Stimulated activated naive CD4-positive, alpha-beta T cell (primary cell): ENCODE measurements around the gene PDPK1.
A peak's percentile ranks its signal among the peaks of the same experiment; 100 is the strongest.

Source experiments
- DNase-seq, 6 experiments: peaks; one replicate each; lab custom pipeline; 2025; lab: John Stamatoyannopoulos, UW

The PDPK1 gene

DNA sequence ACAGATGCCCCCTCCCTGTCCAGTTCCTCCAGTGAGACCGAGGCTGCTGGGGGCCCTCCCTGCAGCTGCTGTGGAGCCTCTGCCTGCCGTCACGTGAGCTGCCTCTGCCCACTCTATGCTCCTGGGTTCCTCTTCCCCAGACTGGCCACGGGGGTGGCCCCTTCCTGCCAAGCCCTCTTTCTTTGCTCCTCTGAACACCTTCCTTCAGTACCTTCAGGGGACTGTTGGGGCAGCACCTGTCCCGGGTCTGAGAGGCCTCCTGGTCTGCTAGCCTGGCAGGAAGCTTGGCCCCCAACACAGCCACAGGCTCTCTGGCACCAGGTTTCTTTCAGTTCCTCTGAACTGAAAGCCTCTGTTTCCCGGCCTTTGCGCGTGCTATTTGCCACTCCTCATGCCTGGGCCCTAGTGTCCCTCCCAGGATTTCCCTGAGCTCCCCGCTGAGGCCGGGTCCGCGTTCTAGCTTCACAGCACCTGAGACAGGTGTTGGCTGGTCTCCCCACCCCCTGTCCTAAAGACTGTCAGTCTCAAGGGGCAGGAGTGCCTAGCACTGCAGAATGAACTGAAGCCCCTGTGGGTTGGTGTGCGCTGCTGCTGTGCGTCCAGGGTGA, 30.7 kb upstream of the PDPK1 start:
- DNase-seq: no peak

DNA sequence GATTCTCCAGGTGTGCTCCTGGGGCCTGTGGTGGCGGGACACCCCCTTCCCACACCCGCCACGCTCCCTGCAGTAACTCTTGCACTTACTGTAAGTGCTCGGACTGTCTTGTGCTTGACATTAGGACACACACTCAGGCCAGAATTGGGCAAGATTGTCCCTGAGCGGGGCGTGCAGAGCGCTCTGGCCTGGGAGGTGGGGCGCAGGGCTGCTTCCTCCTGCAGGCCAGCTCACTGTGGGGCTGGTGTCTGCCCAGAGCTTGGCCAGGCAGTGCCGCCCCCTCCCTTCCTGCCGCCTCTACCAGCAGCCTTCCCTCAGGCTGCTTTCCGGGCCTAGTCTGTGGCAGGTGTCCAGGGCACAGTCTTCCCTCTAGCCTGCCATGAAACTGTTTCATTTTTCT, 30.2 kb upstream of the PDPK1 start:
- DNase-seq: no peak

DNA sequence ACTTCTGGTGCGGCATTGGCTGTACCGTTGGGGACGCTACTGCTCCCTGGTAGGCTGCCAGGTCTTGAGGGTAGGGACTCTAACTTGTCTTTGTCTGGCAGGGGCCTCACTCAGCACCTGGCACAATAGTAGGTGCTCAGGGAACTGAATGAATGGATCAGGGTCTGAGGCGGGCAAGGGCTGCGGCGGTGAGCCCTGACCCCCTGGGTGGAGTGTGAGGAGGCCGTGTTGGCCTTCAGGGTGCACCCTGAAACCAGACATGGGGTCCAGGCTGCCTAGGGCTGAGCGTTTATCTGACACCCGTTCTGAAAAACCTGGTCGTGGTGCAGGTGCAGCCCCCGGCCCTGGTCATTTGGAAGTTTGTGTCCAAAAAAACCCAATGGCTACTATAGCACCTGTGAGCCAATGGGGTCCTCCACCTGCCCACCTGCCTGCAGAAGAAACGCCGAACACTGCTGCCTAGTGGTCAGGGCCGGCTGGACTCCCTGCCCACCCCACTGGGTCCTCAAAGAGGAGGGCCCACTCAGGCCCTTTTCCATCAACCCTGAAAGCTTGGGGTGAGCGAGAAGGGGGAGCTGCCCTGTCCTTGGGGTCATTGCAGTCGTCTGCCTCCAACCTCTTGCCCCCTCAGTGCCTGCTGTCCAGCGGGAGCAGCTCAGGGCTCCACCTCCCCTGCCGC, 29.0 kb upstream of the PDPK1 start:
- DNase-seq: no peak

DNA sequence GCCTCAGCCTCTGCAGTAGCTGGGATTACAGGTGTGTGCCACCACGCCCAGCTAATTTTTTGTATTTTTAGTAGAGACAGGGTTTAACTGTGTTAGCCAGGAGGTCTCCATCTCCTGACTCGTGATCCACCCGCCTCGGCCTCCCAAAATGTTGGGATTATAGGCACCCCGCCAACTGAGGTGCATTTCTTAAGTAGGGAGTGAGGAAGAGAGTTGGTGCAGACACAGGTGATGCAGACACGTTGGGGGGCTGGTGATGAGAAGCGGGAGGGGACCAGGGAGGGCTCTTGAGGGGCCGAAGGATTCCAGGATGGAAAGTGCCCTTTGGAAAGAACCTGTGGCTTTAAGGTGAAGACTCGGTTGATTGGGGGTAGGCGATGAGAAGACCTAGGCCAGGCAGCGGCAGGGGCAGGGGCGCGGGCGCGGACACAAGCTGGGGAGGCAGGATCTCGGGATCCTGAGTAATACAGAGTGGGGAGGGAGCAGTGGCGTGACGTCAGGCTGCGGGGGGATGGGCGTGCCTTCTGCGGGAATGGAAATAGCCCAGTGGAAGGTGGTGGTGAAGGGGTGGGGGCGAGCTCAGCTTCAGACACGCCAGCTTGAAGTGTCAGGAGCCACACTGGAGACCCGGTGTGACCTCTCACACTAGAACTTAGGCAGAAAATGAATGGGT, 26.6 kb upstream of the PDPK1 start:
- DNase-seq: no peak

DNA sequence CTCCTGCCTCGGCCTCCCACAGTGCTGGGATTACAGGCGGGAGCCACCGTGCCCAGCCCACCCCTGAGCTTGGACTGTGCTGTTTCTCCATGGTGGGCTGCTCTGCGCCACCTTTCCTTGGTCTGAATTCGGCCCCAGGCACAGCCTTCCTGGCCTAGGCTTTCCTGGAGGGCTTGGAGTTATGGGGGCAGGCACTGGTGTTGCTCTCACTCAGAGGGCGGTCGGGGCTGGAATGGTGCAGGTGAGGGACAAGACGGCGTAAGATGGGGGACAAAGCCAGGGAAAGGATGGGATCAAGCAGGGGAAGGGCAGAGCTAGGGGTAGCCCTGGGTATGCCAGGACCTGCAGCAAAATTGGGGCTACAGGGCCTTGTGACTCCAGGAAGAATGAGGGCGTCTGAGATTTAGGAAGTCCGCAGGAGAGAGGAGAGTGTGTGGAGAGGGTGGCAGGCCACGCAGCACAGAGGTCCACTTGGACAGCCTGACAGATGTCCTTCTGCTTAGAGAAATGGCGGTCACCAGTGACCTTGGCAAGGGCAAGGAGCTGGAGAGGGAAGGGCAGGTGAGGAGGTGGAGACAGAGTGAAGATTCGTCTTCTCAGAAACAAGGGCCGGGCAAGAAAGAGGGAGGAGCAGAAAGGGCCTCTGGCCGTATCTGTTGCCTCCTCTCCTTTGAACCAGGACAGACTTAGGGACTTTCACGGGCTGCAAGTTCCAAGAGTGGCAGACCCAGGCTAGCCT, 25.7 kb upstream of the PDPK1 start:
- DNase-seq: no peak

DNA sequence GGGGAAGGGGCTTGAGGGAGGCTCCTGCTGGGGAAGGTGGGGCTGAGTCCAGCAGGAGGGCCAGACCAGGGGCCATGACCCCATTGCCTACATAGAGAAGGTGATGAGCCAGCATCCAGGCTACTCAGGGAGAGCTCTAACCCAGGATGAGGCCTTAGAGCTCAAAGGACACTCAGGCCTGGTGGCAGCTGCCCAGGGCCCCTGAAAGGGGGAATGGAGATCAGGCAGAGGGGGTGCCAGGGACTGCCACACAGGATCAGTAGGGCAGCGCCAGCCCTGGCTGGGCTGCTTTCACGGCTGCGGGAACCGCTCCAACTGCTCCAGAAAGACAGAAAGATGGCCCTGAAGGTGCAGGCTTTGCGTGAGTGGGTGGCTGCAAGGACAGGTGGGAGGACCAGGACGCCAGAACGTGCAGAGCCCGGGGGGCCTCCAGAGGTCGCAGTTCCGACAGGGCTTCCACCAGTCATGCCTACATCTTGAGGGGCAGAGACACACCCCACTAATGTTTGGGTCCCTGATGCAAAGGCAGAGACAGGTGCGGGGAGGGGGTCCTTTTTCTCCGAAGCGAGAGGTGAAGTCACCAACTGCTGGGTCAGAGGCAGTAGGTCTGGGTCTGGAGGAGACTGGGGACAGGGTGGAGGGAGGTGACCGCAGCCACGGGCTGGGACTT, 25.0 kb upstream of the PDPK1 start:
- DNase-seq: peak in 4 of 6 experiments; percentile 30 to 56 (median 50)

DNA sequence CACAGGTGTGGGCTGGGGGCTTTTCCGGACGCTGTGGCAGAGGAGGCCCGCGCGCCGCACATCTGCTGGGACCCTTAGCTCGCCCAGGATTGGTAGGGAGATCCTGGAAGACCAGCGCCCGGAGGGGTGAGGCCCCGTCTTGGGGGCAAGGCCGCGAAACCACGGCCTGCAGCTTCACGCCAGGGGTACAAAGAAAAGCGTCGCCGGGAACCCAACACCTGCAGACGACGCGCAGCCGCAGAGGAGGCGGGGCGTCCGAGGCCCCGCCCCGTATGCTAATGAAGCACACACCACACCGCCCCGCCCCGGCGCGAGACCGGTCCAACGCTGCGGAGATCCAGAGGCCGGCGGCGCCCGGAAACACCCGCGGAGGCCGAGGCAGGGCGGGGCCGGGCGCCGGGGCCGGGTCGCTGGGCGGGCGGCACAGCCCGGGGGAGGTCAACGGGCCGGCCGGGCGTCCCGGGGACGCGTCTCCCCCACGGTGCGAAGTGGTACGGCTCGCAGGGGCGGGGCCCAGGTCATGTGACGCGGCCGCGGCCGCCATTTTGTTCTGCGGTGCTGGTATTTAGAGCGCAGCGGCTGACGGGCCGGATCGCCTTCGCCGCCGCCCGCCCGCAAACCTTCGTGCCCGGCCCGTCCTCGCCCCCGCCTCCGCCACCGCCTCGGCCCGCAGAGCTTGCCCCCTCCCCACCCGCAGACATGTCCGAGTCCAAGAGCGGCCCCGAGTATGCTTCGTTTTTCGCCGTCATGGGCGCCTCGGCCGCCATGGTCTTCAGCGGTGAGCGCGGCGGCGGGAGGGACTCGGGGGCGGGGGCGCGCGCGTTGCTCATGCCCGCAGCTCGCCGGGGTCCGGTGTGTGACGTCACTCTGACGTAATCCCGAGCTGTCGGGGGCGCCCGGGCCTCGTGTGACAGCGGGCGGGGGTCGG, 24.2 kb upstream of the PDPK1 start, which contains the start of gene ATP6V0C:
ATP6V0C (plus strand) TSS at position 548 of the 928 bp plus-strand sequence; CDS start at position 700, 152 bp downstream.
- peak; percentile 85 to 99 (median 92) for DNase-seq

DNA sequence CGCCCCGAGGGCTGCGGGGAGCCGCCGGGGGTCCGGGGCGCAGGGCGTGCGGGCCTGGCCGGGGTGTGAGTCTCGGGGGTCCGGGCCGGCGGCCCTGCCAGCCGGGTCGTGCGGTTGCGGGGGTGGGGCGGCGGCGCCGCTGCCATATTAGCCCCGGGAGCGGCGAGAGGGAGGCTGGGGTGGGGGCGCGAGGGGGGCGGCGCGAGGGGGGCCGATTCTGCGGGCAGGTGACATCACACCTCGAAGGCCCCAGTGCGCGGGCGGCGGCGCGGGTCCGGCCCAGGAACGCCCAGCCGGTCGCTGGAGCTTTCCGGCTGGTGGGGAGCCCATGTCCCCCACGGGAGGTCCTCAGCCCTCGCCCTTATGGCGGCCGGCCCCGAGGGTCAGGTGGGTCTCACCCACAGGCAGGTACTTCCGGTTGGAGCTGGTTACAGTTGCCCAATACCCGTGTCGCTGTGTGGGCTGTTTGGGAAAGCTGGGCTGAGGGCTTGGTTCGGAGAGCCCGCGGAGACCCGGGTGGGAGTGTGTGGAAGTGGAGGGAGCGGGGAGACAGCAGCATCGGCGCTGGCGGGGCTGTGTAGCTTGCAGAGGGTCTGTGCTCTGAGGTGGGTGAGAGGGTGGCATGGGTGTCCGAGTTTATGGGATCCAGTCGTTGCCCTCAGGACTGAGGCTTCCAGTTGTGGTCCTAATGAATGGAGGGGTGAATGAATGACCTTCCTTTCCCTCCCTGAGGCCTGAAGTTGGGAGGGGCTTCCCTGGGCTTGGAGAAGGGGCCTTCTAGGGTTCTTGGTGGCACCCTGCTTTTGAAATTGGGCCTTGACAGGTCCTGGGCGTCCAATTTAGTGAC, 23.3 kb upstream of the PDPK1 start:
- DNase-seq: peak in 5 of 6 experiments; percentile 37 to 67 (median 56)

DNA sequence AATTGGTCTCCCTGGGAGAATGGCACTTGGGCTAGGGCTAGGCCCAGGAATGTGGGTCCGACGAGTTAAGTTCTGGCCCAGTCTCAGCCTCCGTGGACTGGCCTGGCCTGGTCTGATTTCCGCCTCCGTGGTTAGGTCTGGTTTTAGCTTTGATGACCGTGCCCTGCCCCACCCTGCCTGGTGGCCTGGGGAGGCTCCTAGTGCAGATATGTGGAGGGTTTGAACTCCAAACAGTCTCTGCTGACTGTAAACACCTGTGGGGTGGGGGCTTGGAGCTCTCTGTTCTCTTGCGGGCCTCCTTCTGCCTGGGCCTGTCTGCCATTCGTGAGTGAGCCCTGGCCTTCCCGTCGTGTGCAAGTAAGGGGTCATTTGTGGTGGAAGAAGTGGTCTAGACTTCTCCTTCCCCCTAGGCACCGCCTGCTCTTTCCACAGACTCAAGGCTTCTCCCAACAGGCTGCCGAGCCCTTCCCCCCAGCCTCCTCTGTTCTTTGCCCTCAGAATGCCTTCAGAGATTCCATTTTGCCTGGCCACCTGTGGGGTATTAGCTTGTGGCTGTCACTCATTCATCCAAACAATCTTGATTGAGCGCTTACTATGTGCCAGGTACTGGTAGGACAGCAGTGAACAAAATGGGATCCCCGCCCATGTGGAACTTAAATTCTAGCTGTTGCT, 22.5 kb upstream of the PDPK1 start:
- peak in 1 of 6 experiments; percentile 19 for DNase-seq

DNA sequence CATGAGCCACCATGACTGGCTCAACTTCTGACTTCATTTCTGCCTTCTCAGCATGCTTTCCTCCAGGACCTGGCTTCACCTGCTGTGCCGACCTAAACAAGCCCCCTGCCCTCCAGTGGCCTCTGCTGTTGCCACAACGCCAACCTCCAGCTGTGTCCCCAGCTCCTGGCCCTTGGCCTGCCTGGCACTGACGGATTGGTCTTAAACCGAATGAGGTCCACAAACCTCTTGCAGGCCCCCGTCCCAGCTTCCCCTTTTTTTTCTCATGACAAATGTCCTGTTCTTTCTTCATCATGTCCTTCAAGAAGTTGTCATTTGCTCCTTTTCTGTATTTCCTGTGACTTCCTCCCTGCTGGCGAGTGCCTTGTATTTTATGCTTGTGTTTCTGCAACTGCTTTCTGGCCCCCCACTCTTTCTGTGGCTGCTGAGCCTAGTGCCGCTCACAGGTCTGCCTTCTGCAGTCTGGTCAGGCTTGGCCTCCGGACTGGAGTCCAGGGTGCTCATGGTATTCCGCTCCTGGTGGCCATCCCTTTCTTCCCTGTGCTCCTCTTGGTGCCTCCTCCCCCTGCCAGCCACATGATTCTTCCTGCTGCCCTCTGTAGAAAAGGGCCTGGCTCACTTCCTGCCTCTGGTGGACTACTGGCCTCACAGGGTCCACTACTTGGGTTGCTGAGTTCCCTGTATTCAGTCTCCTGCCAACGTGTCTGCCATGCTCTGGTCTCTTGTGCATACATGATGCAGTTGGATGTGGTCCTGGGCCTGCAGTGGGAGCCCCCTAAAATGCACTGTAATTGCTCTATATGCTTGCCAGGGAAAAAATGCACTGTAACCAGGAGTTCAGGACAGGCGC, 21.2 kb upstream of the PDPK1 start:
- no peak for DNase-seq

DNA sequence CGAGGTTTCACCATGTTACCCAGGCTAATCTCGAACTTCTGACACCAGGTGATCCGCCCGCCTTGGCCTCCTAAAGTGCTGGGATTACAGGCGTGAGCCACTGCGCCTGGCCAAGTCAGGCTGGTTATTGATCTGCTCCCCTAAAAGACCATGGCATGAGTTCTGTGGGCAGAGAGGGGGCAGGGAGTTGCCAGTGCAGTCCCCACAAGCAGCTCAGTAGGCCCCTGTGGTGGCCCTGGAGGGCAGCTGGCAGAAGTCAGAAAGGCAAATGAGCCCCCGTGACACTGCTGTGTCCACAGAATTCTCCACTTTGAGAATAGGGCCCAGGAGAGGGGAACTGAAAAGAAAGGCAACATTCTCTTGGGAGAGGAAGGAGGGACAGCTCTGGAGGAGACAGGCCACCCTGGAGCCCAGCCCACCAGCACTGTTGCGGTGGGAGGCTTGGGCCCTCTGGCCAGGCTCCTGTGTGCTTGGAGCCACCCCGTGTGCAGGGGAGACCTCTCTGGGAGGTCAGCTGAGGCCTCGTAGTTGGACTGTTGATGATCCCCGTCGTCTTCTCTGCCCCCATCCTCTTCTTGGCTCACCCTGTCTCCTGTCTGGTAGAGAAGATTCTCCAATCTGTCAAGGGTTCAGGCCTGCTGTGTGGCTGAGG, 19.7 kb upstream of the PDPK1 start:
- DNase-seq: peak in 1 of 6 experiments; percentile 9

DNA sequence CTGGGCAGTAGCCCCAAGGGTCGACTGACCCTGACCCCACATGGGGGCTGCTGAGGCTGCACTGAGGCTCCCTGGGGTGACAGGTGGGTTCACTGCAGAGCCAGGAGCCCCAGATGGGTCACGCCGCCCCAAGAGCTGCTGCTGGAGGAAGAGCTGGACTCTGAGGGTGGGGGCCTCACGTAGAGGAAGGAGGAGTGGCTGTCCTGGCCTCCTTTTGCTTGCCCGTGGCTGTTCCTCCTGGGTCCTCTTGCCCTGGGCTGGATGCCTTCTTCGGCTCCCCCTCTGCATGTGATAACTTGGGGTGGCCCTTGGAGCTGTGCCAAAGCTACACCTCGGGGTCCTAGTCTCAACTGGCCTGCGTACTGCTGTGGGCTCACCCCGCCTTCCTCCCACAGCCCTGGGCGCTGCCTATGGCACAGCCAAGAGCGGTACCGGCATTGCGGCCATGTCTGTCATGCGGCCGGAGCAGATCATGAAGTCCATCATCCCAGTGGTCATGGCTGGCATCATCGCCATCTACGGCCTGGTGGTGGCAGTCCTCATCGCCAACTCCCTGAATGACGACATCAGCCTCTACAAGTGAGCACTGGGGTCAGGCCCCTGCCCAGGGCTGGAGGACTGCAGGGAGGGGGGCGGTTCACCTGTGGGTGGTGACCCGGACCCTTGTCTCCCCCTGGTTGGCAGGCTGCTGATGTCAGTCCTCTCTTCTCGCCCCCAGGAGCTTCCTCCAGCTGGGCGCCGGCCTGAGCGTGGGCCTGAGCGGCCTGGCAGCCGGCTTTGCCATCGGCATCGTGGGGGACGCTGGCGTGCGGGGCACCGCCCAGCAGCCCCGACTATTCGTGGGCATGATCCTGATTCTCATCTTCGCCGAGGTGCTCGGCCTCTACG, 18.8 kb upstream of the PDPK1 start:
- DNase-seq: peak in 1 of 6 experiments; percentile 21

DNA sequence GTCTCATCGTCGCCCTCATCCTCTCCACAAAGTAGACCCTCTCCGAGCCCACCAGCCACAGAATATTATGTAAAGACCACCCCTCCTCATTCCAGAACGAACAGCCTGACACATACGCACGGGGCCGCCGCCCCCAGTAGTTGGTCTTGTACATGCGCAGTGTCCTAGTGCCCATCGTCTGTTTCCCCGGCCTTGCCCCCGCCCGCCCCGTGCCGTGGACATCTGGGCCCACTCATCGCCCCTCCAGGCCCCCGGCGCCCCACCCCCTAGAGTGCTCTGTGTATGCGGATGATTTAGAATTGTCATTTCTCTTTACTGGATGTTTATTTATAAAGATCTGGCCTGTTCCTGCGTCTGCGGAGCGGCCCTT, 18.1 kb upstream of the PDPK1 start:
- no peak for DNase-seq

DNA sequence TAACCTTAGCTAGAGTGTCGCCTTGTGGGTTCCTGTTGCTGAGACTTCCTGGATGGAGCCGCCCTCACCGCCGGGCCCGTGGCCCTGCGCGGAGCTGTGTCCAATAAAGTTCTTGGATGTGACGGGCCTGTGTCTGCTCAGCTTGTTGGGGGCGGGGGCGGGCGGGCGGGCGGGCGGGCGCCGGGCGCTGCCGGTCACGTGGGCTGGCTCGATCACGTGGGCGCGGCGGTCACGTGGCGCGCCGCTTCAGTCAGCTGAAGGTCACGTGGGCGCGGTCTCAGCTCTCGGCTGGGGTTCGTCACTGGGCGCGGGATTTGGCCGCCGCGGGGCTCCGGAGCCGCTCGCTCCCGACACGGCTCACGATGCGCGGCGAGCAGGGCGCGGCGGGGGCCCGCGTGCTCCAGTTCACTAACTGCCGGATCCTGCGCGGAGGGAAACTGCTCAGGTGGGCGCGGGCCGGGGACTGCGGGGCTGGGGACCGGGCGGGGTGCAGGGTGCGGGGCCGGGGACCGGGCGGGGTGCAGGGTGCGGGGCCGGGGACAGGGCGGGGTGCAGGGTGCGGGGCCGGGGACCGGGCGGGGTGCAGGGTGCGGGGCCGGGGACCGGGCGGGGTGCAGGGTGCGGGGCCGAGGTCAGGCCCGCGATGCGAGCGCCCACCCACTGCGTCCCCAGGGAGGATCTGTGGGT, 17.6 kb upstream of the PDPK1 start, which contains the start of gene AMDHD2:
AMDHD2 (plus strand) TSS at position 275 of the 687 bp plus-strand sequence; CDS start at position 363, 88 bp downstream.
- peak; percentile 86 to 91 (median 88) for DNase-seq

DNA sequence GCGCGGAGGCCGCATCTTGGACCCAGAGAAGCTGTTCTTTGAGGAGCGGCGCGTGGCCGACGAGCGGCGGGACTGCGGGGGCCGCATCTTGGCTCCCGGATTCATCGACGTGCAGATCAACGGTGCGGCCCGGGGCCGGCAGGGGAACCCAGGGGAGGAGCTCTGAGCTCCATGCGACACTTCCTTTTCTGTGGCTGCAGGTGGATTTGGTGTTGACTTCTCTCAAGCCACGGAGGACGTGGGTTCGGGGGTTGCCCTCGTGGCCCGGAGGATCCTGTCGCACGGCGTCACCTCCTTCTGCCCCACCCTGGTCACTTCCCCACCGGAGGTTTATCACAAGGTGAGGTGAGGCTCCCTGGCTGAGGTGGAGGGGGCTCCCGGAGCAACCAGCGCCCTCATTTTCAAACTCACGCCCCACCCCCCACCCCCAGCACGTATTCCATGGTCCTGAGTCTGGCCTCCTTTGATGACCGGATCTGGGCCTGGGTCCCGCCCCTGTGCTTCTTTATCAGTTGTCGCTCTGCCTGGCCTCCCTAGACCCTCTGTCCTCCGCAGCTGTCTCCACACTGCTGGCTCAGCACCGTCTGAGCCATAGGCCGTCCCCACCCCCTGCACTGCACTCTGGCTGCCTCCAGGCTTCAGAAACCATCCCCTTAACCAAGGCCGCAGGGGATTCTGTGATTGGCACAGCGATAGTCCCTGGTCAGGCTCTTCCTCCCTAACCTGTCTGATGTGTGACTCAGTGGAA, 16.9 kb upstream of the PDPK1 start:
- peak; percentile 53 to 85 (median 72) for DNase-seq
